HG03066 (cell line): ENCODE measurements around the gene USH1C.
A peak's percentile ranks its signal among the peaks of the same experiment; 100 is the strongest.

Experiments used
- ATAC-seq: cut with Tn5 transposase; IDR thresholded peaks from one replicate; pipeline ENCODE4 v1.9.1; 2021; ENCODE audit warnings: low read depth; ENCODE audit not compliant: unreplicated experiment

USH1C gene

DNA sequence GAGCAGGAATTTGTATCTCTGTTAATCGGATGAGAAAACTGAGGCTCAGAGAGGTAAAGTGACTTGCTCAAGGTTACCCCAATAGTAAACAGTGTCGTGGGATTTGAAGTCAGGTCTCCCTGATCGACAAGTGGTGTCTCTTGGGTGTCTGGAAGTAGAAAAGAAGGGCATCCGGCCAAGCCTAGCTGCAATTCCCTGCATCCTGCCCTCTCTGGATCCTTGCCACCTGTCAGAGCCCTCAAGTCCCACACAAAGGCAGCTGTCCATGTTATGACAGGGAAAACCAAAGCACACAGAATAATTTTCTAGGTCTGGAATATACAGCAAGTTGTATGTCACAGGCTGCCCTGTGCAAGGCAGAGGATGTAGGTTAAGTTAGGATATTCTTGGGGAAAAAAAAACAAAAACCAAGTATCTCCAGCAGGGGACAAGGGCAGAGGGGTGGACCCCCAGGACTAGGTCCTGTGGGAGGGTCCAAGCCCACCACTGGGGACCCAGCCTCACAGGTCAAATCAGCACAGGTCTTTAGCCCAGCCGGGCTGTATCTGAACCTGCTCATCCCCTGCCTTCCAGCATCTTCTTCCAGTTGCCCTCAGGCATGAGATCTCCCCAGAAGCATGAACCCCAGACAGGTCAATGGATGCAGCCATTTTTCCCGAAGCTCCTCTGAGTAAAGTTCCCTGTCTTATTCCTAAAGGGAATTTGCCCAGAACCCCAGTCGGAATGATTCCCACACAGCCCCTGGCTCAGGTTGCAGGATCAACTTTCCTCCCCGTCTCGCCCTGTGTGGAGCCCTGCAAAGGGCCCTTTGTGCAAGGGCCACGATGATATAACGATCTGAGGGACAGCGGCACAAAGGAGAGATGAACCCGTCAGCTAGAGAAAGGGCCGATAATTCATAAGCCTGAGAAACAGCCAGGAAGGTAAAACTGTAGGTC is 15.0 kb downstream of the USH1C start:
- ATAC-seq: no peak

DNA sequence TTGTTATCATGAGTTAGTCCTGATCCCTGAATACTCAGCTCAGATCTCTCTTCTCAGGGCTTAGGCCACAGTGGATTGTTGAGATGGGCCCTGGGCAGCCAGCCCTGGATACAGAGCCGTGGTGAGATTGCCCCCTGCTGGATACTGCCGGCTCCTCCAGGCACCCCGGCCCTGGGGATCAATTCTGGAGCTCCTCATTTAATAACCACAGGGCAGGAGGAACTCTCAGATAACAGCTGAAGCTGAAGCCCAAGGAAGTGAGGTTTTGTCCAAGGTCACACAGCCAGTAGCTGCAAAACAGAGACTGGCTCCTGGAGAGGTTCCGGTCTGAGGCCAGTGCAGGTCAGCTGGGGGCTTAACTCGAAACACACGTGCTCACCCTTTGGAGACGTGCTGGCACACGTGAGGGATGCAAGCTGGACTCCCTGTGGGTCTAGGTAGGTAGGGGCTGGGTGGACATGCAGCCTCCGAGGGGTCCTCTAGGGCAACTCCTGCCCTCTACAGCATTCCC is 16.0 kb downstream of the USH1C start:
- peak; percentile 72 for ATAC-seq

DNA sequence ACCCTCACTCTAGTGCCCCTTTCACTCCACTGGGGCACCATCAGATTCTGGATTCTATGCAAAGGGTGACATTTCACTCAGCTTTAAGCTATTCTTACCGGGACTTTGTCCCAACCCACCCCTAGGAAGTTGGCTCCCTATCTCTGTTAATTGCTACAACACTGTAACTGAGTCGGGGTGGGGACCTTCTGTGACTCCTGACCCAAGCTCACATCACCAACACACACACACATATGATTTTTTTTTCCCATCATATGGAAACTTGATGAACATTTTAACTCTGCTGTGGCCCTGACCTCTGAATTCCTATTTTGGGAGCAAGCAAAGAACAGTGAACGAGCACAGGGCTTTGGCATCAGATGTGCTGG is 16.6 kb downstream of the USH1C start:
- no peak for ATAC-seq

DNA sequence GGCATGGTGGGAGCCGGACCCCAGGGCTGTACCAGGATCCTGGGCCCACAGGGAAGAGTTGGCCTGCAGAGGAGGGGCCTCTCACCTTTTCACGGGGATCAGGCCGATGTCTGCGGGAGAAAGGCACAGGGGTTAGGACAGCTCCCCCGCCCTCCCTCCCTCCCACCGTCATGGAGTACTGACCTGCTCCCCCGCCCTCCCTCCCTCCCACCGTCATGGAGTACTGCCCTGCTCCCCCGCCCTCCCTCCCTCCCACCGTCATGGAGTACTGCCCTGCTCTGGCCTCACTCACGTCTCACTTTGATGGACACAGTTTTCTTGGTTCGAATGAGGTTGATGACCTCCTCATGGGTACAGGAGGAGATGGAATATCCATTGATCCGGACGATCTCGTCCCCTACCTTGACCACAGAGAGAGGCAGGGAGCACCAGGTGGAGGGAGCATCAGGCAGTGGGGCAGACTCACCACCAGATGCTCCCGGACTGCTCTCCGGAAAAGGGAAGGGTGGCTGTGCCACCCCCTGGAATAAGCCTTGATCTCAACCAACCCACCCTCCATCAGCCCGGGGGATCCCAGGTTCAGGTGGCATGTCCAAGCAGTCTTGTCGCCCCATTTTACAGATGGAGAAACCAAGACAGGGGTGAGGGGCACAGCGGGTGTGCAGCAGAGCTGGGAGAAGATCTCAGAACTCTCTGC is 17.1 kb downstream of the USH1C start:
- no peak for ATAC-seq

DNA sequence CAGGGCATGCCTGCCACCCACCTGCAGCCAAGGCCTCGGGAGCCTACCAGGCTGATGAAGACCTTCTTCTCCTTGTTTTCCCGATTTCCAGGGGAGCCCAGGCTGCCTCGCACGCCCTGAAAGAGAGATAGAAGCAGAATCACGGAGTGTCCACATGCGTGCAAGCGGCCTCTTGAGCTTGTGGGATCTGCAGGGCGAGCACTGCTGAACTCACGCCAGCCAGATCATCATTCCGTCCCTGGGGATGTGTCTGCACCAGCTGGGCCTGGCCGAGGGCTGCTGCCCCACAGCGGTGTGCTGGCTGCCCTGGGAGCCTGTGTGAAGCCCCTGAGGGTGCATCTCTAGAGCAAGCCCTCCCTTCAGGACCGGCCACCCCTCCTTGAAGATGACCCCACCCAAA is 17.9 kb downstream of the USH1C start:
- ATAC-seq: no peak

DNA sequence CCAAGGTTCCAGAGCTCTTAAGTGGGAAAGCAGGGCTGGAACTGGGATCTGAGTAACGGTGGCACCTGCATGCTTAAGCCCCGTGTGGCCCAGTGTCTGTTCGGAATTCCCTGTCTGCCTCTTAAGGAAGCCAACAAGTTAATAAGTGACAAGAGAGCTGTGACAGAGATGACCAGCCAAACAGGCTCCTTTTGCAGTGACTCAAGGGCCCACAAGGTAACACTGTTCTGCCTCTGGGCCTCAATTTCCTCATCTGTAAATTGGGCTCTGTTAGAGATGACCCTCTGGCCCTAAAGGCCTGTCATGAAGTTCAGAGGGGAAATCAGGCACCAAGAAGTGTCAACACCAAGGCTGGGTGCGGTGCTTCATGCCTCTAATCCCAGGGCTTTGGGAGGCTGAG is 18.6 kb downstream of the USH1C start:
- ATAC-seq: no peak

DNA sequence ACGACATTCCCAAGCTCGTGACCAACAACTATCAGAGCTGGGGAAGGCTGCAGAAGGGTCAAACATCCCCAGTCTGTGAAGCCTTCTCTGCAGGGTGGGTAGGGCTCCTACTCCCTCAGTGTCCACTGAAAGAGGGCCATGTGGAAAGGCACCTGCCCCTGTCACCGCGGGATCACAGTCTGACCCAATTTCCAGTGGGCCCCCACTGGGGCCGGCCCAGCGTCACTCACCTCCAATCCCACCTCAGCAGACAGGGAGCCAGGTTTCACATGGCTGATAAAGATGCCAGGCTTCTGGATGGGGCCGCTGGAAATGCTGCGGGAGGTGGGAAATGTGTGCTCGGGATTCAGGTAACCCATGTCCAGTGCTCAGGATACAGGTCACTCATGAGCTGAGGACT is 20.0 kb downstream of the USH1C start:
- no peak for ATAC-seq

DNA sequence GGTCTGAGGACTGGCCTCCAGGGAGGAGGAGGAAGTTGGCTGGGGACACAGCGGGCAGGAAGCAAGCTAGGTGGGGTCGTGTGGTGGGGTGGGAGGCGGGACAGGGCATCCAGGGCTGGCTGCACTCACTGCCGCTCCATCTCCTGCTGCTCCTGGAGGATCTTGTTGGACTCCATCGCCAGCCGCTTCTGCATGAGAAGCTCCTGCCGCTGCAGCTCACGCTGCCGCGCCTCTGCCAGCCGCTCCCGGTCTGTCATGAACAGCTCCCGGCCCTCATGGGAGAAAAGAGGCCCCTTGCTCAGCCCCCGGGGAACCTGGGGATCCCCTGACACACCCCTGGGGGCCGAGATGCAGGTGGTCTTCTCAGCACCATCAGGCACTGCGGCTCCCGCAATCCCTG is 21.6 kb downstream of the USH1C start:
- no peak for ATAC-seq

DNA sequence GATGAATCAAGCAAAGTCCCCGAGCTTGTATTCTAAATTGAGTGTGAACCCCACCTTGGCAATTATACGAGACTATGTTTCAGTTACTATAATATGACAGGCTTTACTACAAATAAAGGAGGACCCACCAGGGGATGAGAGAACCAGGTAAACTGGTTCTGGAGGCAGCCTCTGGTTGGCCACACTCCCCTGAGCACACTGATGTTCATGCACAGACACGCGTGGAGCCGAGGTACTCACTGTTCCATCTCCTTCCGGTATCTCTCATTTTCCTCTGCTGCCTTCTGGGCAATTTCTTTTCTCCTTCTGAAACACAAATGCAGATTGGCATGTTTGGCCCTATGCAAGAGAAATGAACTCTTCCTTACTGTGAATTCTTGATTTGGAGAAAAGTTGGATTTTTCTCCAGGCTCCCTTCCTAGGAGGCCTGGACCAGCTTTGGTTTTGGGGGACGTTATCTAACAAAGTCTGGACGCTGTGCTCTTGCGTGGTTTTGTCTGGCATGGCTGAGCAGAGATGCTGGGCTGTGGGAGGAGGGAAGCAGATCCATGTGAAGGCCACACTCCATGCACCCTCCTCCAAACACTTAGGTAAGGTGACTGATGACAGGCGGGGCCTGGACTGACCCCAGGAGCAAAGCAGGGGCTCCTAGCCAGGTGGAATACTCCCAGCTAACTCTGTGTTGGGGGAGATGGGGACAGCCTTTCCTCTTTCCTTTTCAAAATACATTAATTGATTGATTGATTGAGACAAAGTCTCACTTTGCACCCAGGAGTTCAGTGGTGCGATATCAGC is 22.9 kb downstream of the USH1C start:
- no peak for ATAC-seq

DNA sequence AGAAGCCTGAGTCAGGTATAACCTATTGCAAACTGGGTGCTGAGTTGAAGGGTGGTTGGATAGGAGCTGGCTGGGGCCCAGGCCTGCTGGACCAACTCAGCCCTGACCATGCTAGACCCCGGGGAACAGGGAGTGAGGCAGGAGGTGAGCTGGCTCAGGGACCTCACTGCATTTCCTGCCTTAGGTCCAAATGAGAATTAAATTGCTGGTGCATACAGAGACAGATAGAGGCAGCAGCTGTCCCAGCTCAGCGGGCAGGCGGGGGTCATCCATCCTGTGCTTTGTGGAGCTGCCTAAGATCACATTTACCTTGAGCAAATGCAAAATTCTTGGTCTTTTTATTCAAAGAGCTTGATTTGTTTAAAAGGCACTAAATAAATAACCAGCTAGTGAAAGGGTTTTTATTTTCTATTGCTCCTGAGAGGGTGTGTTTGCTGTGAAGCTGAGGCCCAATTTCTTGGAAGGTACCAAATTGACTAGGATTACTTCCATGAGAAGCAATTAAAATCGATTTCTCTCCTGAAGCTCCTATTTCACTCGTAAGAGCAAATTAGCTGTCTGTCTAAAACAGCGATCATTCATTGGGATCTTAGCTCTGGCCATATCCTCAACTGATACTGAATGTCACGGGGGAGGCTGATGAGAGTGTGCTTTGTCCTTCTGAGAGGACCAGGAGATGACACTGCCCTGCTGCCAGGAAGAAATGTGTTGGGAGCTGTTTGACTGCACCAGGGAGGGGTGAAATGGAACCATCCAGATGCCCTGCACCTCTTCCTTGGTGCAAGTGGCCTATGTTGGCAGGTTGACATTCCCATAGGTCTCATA is 24.9 kb downstream of the USH1C start:
- no peak for ATAC-seq

DNA sequence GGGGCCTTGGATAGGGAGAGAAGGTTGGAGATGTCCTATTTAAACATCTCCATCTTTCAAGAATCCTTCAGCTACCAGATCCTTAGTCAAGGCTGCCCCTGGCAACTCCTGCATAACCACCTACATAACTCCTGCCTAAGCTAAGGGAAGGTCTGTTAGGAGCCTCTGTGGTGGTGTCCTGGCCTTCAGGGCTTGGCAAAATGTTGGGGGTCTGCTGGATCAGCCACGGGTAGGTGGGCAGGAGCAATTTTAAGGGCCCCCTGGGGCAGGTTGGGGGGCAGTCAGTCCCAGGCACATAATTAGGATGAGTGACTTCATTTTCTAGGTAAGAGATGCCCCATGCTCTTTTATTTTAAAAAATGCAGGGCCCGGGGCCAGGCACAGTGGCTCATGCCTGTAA is 25.9 kb downstream of the USH1C start:
- no peak for ATAC-seq

DNA sequence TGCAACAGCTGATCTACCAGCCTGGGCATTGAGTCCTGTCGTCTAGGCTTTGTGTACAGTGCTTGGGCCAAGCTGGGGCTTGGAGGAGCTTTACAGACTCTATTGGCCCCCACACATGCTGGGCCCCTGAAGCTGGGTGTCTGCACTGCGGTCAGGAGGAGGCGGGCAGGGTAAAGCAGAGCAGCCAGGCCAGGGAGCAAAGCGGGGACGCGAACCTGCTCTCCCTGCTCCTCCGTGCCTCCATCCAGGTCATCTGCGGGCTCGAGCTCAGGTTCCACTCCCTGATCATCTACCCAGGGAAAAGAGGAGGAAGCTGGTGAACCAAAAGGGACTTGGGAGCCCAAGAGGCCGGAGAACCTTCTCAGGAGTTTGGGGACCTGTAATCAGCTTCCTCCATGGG is 27.0 kb downstream of the USH1C start:
- no peak for ATAC-seq

DNA sequence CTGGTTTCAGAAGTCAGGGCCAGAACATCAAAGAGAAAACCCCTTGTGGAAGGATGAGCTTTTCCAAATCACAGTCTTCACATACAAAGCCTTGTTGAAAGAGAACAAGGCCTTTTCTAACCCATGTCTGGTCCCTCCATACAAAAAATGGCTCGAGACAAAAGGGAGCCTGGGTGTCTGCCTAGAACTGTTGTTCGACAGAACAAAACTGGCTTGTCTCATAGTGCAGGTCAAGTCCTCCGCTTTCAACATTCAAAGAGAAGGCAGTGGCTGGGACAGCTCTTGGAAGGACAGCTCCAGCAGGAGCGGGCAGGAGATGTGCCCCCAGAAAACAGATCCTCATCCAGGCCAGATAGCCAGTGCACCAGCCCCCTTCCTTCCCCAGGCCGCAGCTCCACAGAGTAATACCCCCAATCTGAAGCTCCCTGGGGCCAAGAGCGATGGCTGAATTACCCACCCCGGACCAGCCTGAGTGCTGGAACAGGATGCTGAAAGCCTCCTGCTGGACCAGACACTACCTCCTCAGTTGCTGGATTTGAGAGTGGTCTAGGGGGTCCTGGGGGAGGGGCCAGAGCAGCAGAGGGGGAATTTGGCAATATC is 27.6 kb downstream of the USH1C start:
- ATAC-seq: no peak

DNA sequence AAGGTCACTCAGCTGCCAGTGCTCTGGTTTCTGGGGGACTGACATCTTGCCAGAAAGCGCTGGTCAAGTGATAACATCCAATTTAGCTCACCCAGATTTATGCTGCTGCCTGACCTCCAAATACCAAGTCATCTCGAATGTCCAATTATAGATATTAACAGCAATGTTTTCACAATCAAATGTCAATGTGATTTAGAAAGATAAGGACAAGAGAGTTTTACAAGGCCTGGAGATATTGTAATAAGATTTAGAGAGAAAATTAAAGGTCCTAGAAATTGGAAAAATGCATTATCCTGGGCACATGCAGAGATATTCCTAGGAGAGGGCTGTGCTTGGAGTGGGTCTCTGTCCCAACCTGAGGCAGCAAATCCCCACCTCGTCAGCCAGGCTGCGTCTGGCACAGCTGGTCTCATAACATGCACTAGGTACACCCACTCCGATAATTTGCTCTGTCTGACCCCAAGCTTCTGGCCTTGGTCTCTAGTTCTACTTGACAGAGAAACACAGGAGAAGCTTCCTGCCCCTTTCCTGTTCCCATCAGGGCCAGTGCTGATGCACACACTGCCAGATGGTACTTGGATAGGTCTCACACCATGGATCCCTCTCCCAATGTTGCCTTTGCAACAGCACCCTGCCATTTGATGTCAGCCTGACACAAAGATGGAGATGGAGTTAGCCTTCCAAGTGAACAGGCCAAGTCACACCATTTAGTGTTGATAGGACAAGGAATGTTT is 28.6 kb downstream of the USH1C start:
- no peak for ATAC-seq

DNA sequence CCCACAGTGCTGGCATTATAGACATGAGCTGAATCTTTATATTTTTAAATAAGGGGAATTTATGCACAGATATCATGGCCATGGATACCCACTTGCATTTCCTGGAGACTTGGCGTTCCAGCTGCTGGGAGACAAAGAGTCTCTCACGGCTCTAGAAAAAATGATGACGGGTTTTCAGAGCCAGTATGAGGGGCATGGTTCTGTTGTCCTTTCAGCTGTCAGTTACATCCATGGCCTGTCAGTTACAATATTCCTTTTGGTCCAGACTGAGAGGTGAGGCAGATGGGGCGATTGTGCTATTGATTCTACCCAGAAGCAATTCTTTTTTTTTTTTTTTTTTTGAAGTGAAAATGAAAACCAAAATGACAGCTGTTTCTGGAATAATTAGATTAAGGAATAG is 29.7 kb downstream of the USH1C start:
- no peak for ATAC-seq

DNA sequence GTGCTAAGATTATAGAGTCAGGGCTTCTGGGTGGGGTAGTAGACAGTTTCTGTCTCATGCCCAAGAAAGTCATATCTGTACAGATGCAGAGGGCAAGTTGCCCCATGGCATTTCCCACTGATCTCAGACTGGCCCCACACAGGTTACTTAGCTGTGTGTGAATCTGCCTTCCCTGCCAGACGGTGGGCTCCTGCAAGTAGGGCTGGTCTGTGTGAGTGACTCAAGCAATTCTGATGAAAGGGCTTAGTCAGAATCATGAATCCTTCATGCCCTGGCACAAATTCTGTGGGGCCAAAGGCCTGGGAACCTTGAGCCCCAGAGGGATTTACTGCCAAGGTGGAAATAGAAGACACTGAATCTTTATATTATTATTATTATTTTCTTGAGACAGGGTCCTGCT is 30.4 kb downstream of the USH1C start:
- no peak for ATAC-seq

DNA sequence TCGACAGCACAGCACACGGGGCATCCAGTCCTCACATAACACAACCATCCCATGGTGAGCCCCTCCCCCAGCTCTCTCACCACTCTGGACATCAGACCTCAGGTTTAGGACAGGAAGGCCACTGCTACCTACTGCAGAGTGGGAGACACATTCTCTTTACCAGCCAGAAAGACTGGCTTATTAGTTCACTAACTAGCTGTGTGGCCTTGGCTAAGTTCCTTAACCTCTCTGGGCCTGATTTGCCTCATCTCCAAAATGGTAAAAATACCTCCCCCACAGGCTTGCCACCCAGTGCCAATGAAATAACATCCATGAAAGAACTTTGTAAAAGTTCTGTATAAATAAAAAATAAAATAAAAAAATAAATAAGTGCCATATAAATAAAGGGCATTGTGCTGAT is 32.1 kb downstream of the USH1C start:
- no peak for ATAC-seq

DNA sequence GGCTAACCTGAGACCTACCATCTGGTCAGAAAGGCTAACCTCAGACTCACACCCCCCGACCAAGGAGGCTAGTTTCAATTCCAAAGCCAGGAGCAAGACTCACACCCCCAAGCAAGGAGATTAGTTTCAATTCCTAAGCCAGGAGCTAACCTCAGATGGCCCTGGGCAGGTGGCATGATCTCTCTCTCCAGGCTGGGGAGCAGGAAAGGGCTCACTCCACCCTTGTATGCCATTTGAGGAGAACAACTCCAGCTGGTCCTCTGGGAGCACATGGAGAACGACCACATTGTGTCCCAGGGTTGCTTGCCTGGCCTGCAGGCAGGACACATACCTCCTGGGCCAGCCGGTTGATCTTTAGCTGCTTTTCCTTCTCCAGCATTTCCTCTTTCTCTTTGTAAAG is 32.6 kb downstream of the USH1C start:
- ATAC-seq: no peak

DNA sequence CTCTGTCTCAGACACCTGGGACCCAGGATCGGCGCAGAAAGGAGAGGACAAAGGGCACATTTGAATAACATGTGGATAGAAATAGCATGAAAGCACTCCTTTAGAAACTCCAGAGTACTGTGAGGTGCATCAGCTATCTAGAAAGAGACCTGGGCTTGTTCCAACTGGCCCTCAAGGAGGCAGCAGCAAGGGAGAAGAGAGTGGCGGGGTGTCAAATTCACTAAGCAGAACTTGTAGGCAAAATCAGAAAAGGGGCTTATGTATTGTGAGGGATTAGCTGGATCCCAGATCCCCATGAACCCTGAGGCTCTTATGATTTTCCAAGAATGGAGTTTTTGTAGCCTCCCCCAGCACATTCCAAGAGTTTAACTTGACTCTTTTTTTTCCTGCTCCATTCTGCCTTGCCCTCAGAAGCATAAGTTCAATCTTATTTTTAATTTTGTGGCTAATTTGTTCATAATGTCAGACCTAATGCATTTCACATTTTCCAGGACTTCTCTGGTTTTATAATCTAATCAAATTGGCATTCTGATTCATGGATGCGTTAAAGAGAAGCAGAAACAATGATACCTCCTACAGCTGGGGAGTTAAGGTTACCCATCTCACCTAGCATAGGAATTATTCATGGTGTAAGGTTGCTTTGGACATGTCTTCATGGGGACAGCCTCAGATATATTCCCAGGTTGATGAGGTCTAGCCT is 33.6 kb downstream of the USH1C start:
- no peak for ATAC-seq
